Stomach smooth muscle (tissue), 2 donors: ENCODE results near the gene CDHR2.

ENCODE experiments used
- H3K27ac ChIP-seq: one replicate; pipeline ENCODE4 v1.7.0; 2013; ENCODE audit warnings: mild to moderate bottlenecking, low read length, inconsistent platforms
- H3K27me3 ChIP-seq, 2 donors: one replicate each; pipeline ENCODE4 v1.7.0; 2013; ENCODE audit warnings: low read length in 2 of 2; ENCODE audit not compliant: insufficient read depth in 2 of 2, control insufficient read depth in 1 of 2
- H3K36me3 ChIP-seq, 2 donors: one replicate each; pipeline ENCODE4 v1.7.0; 2013; ENCODE audit warnings: low read length in 2 of 2; ENCODE audit not compliant: control insufficient read depth in 2 of 2, insufficient read depth in 2 of 2
- H3K4me1 ChIP-seq: one replicate; pipeline ENCODE4 v1.7.0; 2013; ENCODE audit warnings: low read length; ENCODE audit not compliant: control insufficient read depth, insufficient read depth
- H3K4me3 ChIP-seq, 2 donors: one replicate each; pipeline ENCODE4 v1.7.0; 2013; ENCODE audit warnings: low read length in 2 of 2
- H3K9ac ChIP-seq, 2 donors: one replicate each; pipeline ENCODE4 v1.7.0; 2013; ENCODE audit warnings: low read length in 2 of 2, mild to moderate bottlenecking in 1 of 2
- H3K9me3 ChIP-seq, 2 donors: one replicate each; pipeline ENCODE4 v1.7.0; 2013; ENCODE audit warnings: low read length in 2 of 2; ENCODE audit not compliant: control insufficient read depth in 2 of 2
- donor health status: healthy.
- donor health status: Pancreatic carcinoma.

Gene CDHR2

DNA sequence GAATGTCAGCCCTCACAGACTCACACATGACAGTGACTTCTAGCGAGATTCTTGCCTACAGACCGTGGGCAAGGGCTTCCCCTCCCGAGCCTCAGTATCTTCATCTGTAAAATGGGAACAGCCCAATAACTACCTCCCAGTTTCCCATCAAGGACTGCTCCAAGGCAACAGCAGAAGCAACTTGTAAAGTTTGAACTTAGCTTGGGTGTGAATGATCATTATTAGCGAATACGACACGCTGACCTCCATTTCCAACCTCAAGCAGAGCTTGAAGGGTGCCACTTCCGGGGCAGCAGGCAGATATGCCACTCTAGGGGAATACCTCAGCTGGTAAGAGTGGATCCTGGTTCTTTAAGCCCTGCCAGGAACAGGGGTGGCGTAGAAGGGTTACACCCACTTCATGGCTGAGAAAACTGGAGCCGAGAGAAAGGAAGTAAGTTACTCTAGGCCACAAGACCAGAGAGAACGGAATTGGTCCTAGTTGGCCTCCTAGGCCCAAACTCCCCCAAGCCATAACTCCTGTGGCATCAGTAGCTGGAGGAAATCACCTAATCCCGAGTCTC lies 14.0 kb upstream of the CDHR2 start:
- H3K9me3 ChIP-seq: no peaks in the 10 kb centered on the region
- H3K36me3 ChIP-seq: peaks cover 5 to 8% of the 10 kb centered on the region in 2 donors
- peaks cover 63% of the 10 kb centered on the region for H3K4me1 ChIP-seq
- H3K4me3 ChIP-seq: peak overlapping the region; percentile 86 to 98
- H3K27me3 ChIP-seq: no peaks in the 10 kb centered on the region
- H3K9ac ChIP-seq: peak overlapping the region; percentile 78 to 97
- H3K27ac ChIP-seq: peak overlapping the region; percentile 99

DNA sequence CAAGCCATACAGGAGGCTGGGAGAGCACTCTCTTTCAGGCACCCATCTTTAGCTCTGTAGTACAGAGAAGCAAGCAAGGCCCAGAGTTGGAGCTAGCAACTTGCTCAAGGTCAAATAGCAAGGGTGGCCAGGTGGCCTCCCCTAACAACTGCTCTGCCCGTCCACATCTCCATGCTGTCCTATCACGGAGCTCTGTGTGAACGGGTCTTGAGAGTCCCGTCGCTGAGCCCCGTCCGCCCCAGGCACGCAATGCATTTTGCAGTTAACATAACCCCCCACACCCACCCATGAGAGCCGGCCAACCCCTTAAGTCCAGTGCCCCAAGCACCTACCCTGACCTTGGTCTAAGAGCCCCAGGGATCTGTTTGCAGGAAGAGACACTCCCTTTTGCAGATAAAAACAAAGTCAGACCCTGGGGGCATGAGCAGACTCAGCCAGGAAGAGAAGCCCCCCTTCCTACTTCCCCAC lies 13.4 kb upstream of the CDHR2 start:
- Histone ChIP-seq H3K4me3 (peak overlapping the region; percentile 86 to 98), H3K9ac (peak overlapping the region; percentile 78 to 97), H3K27me3 (no peaks in the 10 kb centered on the region), H3K9me3 (no peaks in the 10 kb centered on the region), H3K4me1 (peaks cover 58% of the 10 kb centered on the region), H3K36me3 (peaks cover 2 to 8% of the 10 kb centered on the region in 2 donors), H3K27ac (peak overlapping the region; percentile 99)

DNA sequence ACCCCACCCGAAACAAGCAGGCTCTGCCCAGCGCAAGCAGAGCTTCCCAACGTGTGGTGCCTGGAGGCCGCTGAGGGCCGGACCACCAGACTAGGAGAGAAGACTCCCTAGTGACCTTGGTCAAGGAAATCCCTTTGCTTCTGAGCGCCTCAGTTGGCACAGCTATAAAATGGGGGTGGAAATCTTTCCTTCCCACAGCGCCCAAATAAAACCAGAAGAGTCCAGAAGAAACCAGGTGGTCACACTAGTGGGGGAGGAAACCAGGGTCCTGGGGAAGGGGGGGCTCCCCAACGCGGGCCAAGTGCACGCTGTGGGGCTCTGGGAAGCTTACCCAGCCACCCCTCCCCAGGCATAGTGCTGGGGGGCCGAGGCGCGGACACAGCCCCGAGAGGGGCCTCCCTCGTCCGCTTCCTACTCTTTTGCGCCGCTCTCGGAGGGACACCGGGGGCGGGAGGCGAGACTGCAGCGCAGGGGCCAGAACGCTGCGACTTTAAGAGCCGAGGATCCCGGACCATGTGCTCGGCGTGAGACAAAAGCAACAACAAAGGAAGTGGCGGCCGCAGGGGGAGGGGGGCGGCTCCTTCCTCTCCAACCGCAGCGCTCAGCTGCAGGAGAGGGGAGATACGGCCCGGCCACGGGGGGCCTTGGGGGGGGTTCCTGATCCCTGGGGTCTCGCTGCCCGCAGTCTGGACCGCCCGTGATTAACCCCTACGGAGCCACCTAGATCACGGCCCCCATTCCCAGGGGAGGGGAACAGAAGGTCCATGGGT lies 12.8 kb upstream of the CDHR2 start:
- H3K36me3 ChIP-seq: peaks cover 2 to 3% of the 10 kb centered on the region in 2 donors
- peak overlapping the region; percentile 78 to 97 for H3K9ac ChIP-seq
- H3K4me1 ChIP-seq: peaks cover 54% of the 10 kb centered on the region
- peak overlapping the region; percentile 99 for H3K27ac ChIP-seq
- peak overlapping the region; percentile 86 to 98 for H3K4me3 ChIP-seq
- no peaks in the 10 kb centered on the region for H3K9me3 ChIP-seq
- no peaks in the 10 kb centered on the region for H3K27me3 ChIP-seq

DNA sequence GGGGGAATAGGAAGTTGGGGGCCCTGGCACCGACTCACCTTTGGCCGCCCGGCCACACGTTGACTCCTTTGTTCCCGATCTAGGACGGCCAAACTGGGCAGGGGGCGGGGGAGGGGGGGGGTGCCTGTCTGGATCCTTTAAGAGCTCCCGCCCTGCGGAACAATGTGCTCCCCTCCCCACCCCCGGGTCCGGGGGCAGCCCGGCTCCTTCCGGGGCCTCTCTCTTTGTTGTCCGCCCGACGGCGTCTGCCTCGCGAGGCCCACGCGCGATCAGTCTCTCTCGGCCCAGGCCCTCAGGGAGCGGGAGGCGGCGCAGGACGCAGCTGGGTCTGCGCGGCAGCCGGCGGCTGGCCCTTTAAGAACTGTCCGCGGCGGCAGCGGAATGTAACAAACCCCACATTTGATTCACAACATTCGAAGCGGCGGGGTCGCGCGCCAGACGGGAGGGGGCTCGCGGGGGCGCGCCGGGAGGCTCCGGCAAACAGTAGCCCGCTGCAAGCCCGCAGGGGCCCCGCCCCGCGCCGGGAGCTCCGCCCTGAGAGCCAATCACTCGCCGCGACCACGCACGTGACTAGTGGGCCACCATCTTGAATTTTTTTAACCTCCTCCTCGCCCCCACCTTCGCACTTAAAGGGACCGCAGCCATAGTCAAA lies 12.1 kb upstream of the CDHR2 start, which contains the start of gene RNF44:
TSS of gene RNF44 (minus strand) at position 501 of the 652 bp plus-strand sequence. CDS start 4,930 bp downstream, outside the sequence.
- Histone ChIP-seq H3K27me3 (no peaks in the 10 kb centered on the region), H3K4me1 (peaks cover 50% of the 10 kb centered on the region), H3K36me3 (no peaks in the 10 kb centered on the region), H3K4me3 (peak within 1 kb of the TSS; percentile 98 to 99), H3K9me3 (no peaks in the 10 kb centered on the region), H3K27ac (peak within 1 kb of the TSS; percentile 99), H3K9ac (peak within 1 kb of the TSS; percentile 96 to 97)

- Histone ChIP-seq H3K9ac (peak overlapping the region; percentile 96 to 97), H3K27me3 (no peaks in the 10 kb centered on the region), H3K4me1 (peaks cover 54% of the 10 kb centered on the region), H3K4me3 (peak overlapping the region; percentile 98 to 99), H3K9me3 (no peaks in the 10 kb centered on the region), H3K36me3 (no peaks in the 10 kb centered on the region), H3K27ac (peak overlapping the region; percentile 99)
Measured at GRCh38 chr5:176537554-176538229, 11.4 kb upstream of the CDHR2 start.

DNA sequence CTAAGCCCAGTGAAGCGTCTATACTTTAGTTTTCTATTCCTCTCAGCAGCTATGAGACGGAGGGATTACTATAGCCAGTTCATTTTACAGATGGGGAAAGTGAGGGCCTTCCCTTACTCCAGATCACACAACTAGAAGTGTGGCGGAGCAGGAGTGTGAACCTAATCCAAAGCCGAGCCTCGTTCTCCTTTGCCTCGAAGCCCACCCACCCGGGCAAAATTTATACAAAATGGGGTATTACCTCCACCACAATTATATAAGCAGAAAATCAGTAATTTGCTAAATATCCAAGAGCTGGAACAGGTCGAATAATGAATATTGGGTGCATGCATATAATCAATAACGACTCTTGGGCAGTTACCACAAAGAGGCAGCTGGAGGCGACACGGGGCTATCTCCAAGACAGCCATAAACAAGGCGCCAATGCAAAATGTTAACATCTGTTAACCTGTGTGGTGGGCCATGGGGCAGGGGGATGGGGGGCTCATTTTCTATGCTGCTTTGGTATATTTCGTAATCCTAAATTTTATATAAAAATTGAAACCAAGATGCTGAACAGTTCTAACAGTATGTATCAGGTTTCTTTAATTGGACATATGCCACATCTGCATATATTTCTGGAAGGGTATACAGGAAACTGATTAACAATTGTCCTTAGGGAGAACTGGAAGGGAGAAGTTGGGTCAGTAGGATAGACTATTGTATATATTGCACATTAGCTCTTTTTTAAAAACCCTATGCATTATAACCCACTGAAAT lies 10.7 kb upstream of the CDHR2 start:
- Histone ChIP-seq H3K9ac (peak overlapping the region; percentile 62 to 67), H3K4me3 (peak overlapping the region; percentile 61 to 98), H3K27me3 (no peaks in the 10 kb centered on the region), H3K27ac (peak overlapping the region; percentile 99), H3K9me3 (no peaks in the 10 kb centered on the region), H3K36me3 (no peaks in the 10 kb centered on the region), H3K4me1 (peaks cover 50% of the 10 kb centered on the region)

DNA sequence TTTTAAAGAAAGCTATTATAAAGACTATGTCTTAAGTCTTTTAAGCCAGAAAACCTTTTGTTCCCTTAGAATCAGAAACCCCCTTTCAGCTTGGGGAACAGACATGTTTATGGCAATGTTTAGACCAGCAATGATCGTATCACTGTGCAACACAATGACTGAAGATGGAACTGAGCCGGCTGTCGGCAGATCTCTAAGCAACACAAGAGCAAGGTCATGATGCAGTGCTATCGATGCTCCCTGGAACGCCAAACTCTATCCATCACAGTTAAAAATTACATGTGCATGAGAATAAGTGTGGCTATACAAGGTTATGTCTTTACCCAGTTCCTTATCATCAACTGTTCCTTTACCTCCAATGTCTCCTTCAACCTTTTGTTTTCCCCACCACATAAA lies 10.2 kb upstream of the CDHR2 start:
- H3K4me1 ChIP-seq: peaks cover 50% of the 10 kb centered on the region
- no peak overlapping the region for H3K27ac ChIP-seq
- H3K4me3 ChIP-seq: no peak overlapping the region
- no peaks in the 10 kb centered on the region for H3K27me3 ChIP-seq
- H3K9ac ChIP-seq: no peak overlapping the region
- H3K36me3 ChIP-seq: no peaks in the 10 kb centered on the region
- no peaks in the 10 kb centered on the region for H3K9me3 ChIP-seq

DNA sequence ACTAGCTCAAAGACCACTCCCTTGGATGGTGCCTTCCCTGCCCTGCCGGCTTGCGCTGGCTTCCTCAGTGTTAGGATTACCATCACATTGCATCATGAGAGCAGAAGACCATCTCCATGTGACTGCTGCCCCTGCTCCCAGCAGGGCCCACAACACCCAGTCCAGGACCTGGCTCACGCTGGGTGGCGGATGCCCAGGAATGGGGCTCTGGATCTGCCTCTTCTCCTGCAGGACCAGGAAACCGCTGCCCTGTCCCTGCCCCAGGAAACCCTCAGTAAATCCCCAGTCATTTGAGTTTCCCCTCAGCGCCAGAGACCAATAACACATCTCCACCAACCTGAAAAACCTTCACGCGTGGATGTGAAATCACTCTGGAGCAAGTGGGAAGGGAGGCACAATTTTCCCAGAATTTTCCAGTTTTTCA lies 8.7 kb upstream of the CDHR2 start:
- no peaks in the 10 kb centered on the region for H3K36me3 ChIP-seq
- peaks cover 35% of the 10 kb centered on the region for H3K4me1 ChIP-seq
- no peaks in the 10 kb centered on the region for H3K27me3 ChIP-seq
- no peak overlapping the region for H3K9ac ChIP-seq
- no peak overlapping the region for H3K4me3 ChIP-seq
- H3K27ac ChIP-seq: no peak overlapping the region
- no peaks in the 10 kb centered on the region for H3K9me3 ChIP-seq

- Histone ChIP-seq H3K27me3 (no peaks in the 10 kb centered on the region), H3K4me1 (peaks cover 31% of the 10 kb centered on the region), H3K36me3 (no peaks in the 10 kb centered on the region), H3K9me3 (no peaks in the 10 kb centered on the region), H3K4me3 (no peak overlapping the region), H3K9ac (no peak overlapping the region), H3K27ac (no peak overlapping the region)
Measured at GRCh38 chr5:176540956-176541337, 8.2 kb upstream of the CDHR2 start.
